HG03025 (cell line): ENCODE measurements around the gene IL1RAPL1.

Source experiments
- ATAC-seq: cut with Tn5 transposase; IDR thresholded peaks from one replicate; pipeline ENCODE4 v1.9.1; 2021; ENCODE audit warnings: mild to moderate bottlenecking, moderate library complexity; ENCODE audit not compliant: unreplicated experiment, low FRiP score

Gene IL1RAPL1

GRCh38 chrX:28922106-28922505 lies 334.9 kb downstream of the IL1RAPL1 start:
- ATAC-seq = no peak

GRCh38 chrX:28946846-28947245 lies 359.6 kb downstream of the IL1RAPL1 start:
- no peak for ATAC-seq

GRCh38 chrX:28960063-28960462 lies 372.8 kb downstream of the IL1RAPL1 start:
- no peak for ATAC-seq

GRCh38 chrX:28966331-28966730 lies 379.1 kb downstream of the IL1RAPL1 start:
- no peak for ATAC-seq

GRCh38 chrX:28969126-28969525 lies 381.9 kb downstream of the IL1RAPL1 start:
- no peak for ATAC-seq

GRCh38 chrX:28979877-28980276 lies 392.6 kb downstream of the IL1RAPL1 start:
- no peak for ATAC-seq

- ATAC-seq = no peak
These were observed 394.7 kb downstream of the IL1RAPL1 start for GRCh38 chrX:28981952-28982351.

- no peak for ATAC-seq
These were observed 401.0 kb downstream of the IL1RAPL1 start for GRCh38 chrX:28988246-28988645.

- ATAC-seq = no peak
These were observed 410.6 kb downstream of the IL1RAPL1 start for GRCh38 chrX:28997706-28998463.

GRCh38 chrX:28998609-28999135 lies 411.4 kb downstream of the IL1RAPL1 start:
- ATAC-seq = no peak

- ATAC-seq = no peak
These were observed 425.6 kb downstream of the IL1RAPL1 start for GRCh38 chrX:29012867-29013266.

GRCh38 chrX:29023207-29023606 lies 436.0 kb downstream of the IL1RAPL1 start:
- no peak for ATAC-seq

- no peak for ATAC-seq
These were observed 437.6 kb downstream of the IL1RAPL1 start for GRCh38 chrX:29024871-29025270.

- no peak for ATAC-seq
These were observed 452.3 kb downstream of the IL1RAPL1 start for GRCh38 chrX:29039501-29039900.

- ATAC-seq = no peak
These were observed 452.9 kb downstream of the IL1RAPL1 start for GRCh38 chrX:29040160-29040559.

- ATAC-seq = no peak
These were observed 455.1 kb downstream of the IL1RAPL1 start for GRCh38 chrX:29042341-29042740.

GRCh38 chrX:29043746-29044145 lies 456.5 kb downstream of the IL1RAPL1 start:
- no peak for ATAC-seq

- ATAC-seq = no peak
These were observed 457.4 kb downstream of the IL1RAPL1 start for GRCh38 chrX:29044423-29045184.

- ATAC-seq = no peak
These were observed 478.2 kb downstream of the IL1RAPL1 start for GRCh38 chrX:29065477-29065876.

GRCh38 chrX:29066516-29066915 lies 479.3 kb downstream of the IL1RAPL1 start:
- ATAC-seq = no peak

- ATAC-seq = no peak
These were observed 480.1 kb downstream of the IL1RAPL1 start for GRCh38 chrX:29067351-29067750.
